IMR-90 (cell line): ENCODE data around the gene DAPK1. TPM values are rescaled to one million over a fixed set of nuclear protein-coding genes. Genes with fewer than 3 reads are reported as not detected.

Experiments used
- ATAC-seq: fragments of 200-7000 bp; cut with Tn5 transposase; 2 replicates; pipeline ENCODE4 v1.9.1; 2020; ENCODE audit warnings: low read depth, mild to moderate bottlenecking, moderate library complexity
- BruUV-seq: library from RNA; stranded (reverse); fragments of 400-500 nt; replicated peaks from 2 replicates; lab custom pipeline; 2021; lab: Mats Ljungman, UMichigan
- CTCF ChIA-PET: fragments of 300-600 bp; formaldehyde crosslinking; extraction: SDS; loops from one replicate; lab custom pipeline; 2021; ENCODE audit warnings: antibody characterized with exemption; lab: Yijun Ruan, JAX
- POLR2A ChIA-PET: fragments of 300-600 bp; sonication (Branson Sonifier 250); formaldehyde crosslinking; loops from one replicate; lab custom pipeline; 2022; ENCODE audit warnings: antibody characterized with exemption; ENCODE audit not compliant: unreplicated experiment; lab: Charles Lee
- DNase-seq: peaks from one replicate; pipeline ENCODE4 v3.0.0; 2013
- H2AFZ ChIP-seq: replicated peaks from 2 replicates; pipeline ENCODE3; 2013; ENCODE audit warnings: low read length, mild to moderate bottlenecking; ENCODE audit not compliant: poor library complexity
- H2AK5ac ChIP-seq: 2 replicates; pipeline ENCODE4 v1.6.1; 2013; ENCODE audit warnings: low read depth, low read length, inconsistent platforms
- H2AK9ac ChIP-seq: replicated peaks from 2 replicates; pipeline ENCODE3; 2013; ENCODE audit warnings: mild to moderate bottlenecking, low read depth, low read length, moderate library complexity; ENCODE audit not compliant: poor library complexity
- H2BK120ac ChIP-seq: 2 replicates; pipeline ENCODE4 v1.6.1; 2013; ENCODE audit warnings: low read depth, low read length, inconsistent platforms
- H2BK15ac ChIP-seq: 3 replicates; pipeline ENCODE4 v1.6.1; 2013; ENCODE audit warnings: low read depth, low read length, inconsistent platforms
- H2BK20ac ChIP-seq: 2 replicates; pipeline ENCODE4 v1.6.1; 2013; ENCODE audit warnings: low read depth, mild to moderate bottlenecking, inconsistent platforms, low read length, moderate library complexity
- H2BK5ac ChIP-seq: 2 replicates; pipeline ENCODE4 v1.6.1; 2013; ENCODE audit warnings: mild to moderate bottlenecking, low read depth, low read length, inconsistent platforms; ENCODE audit not compliant: poor library complexity, severe bottlenecking
- H3K14ac ChIP-seq: replicated peaks from 2 replicates; pipeline ENCODE4 v1.6.1; 2013; ENCODE audit warnings: low read depth, low read length, inconsistent platforms
- H3K18ac ChIP-seq: 2 replicates; pipeline ENCODE4 v1.6.1; 2013; ENCODE audit warnings: low read depth, low read length, control low read depth
- H3K23ac ChIP-seq: 2 replicates; pipeline ENCODE4 v1.6.1; 2013; ENCODE audit warnings: low read depth, low read length, inconsistent platforms
- H3K27ac ChIP-seq: 2 replicates; pipeline ENCODE4 v1.5.1; 2013; ENCODE audit warnings: mild to moderate bottlenecking, control low read depth, low read length; ENCODE audit not compliant: insufficient read depth
- H3K27me3 ChIP-seq: 2 replicates; pipeline ENCODE4 v1.6.1; 2013; ENCODE audit warnings: low read length; ENCODE audit not compliant: control insufficient read depth, insufficient read depth
- H3K36me3 ChIP-seq: 2 replicates; pipeline ENCODE4 v1.6.1; 2013; ENCODE audit warnings: low read length, mixed read lengths; ENCODE audit not compliant: control insufficient read depth, insufficient read depth
- H3K4ac ChIP-seq: 2 replicates; pipeline ENCODE4 v1.6.1; 2013; ENCODE audit warnings: low read depth, low read length, inconsistent platforms
- H3K4me1 ChIP-seq: 2 replicates; pipeline ENCODE4 v1.6.1; 2013; ENCODE audit warnings: low read length, mixed read lengths; ENCODE audit not compliant: control insufficient read depth, insufficient read depth
- H3K4me2 ChIP-seq: 2 replicates; pipeline ENCODE4 v1.6.1; 2013; ENCODE audit warnings: low read depth, mild to moderate bottlenecking, control low read depth, low read length, moderate library complexity
- H3K4me3 ChIP-seq: 2 replicates; pipeline ENCODE4 v1.5.1; 2013; ENCODE audit warnings: low read depth, mild to moderate bottlenecking, control low read depth, low read length, moderate library complexity; ENCODE audit not compliant: insufficient read depth
- H3K56ac ChIP-seq: 2 replicates; pipeline ENCODE4 v1.6.1; 2013; ENCODE audit warnings: low read length, inconsistent platforms; ENCODE audit not compliant: insufficient read depth; ENCODE audit errors: extremely low read depth
- H3K79me1 ChIP-seq, 2 experiments: 2 replicates each; pipeline ENCODE4 v1.6.1; 2013; ENCODE audit warnings: low read length in 2 of 2, inconsistent platforms in 1 of 2, low read depth in 1 of 2
- H3K9ac ChIP-seq: 2 replicates; pipeline ENCODE4 v1.6.1; 2013; ENCODE audit warnings: low read depth, low read length, control low read depth
- H3K9me1 ChIP-seq: 2 replicates; pipeline ENCODE4 v1.6.1; 2013; ENCODE audit warnings: low read length, inconsistent platforms; ENCODE audit not compliant: insufficient read depth
- H3K9me3 ChIP-seq: 2 replicates; pipeline ENCODE4 v1.6.1; 2013; ENCODE audit warnings: low read length; ENCODE audit not compliant: control insufficient read depth, insufficient read depth
- H4K20me1 ChIP-seq: 2 replicates; pipeline ENCODE4 v1.6.1; 2013; ENCODE audit warnings: low read length, inconsistent platforms; ENCODE audit not compliant: insufficient read depth
- H4K5ac ChIP-seq: 2 replicates; pipeline ENCODE4 v1.6.1; 2013; ENCODE audit warnings: mild to moderate bottlenecking, low read depth, low read length, control low read depth
- H4K8ac ChIP-seq, 2 experiments: 2 replicates each; pipeline ENCODE4 v1.6.1; 2013; ENCODE audit warnings: low read depth in 2 of 2, low read length in 2 of 2, control low read depth in 1 of 2, inconsistent platforms in 1 of 2
- H4K91ac ChIP-seq: 2 replicates; pipeline ENCODE4 v1.6.1; 2013; ENCODE audit warnings: low read depth, low read length, inconsistent platforms; ENCODE audit not compliant: insufficient read depth
- CTCF ChIP-seq: conservative IDR thresholded peaks from 2 replicates; pipeline ENCODE4 v1.5.1; 2012; ENCODE audit warnings: mild to moderate bottlenecking, low read depth, low read length, improper control_type of control experiment
- WGBS, 2 experiments: methylation state at CpG; one replicate each; pipeline versions ENCODE4 v1.1.5 to v1.1.7; 2013; ENCODE audit warnings: missing lambda C conversion rate in 2 of 2; ENCODE audit not compliant: insufficient read length in 1 of 2; ENCODE audit errors: extremely low coverage in 2 of 2; 5-methylcytosine and 5-hydroxymethylcytosine counted together
- dilution Hi-C: fragments of 300-500 bp; cut with HindIII; formaldehyde crosslinking; loops from one replicate; pipeline ENCODE4 v1.14.3; 2018; ENCODE audit warnings: low sequenced_read_pairs; ENCODE audit not compliant: unreplicated experiment
- in situ Hi-C: fragments of 300-500 bp; cut with MboI; formaldehyde crosslinking; loops from 3 replicates; pipeline ENCODE4 v1.14.3; 2019; ENCODE audit warnings: low sequenced_read_pairs, inconsistent platforms, mixed read lengths
- intact Hi-C: fragments of 100-400 bp; cut with micrococcal nuclease; formaldehyde crosslinking; loops from 2 replicates; pipeline ENCODE4 v1.10.0; 2022
- polyA plus RNA-seq, 3 experiments: library from polyadenylated mRNA; depleted of rRNA; stranded (reverse); fragments of >200 nt; gene quantifications; 2 replicates each; pipeline ENCODE4 v1.2.3, GENCODE V29; 2012; ENCODE audit warnings: low replicate concordance in 1 of 3
- total RNA-seq: library from RNA; depleted of rRNA; stranded (reverse); fragments of >200 nt; gene quantifications from 2 replicates; pipeline ENCODE4 v1.2.3, GENCODE V29; 2012

Gene DAPK1
- total and polyA plus RNA-seq, 2 of the 4 experiments (the other 2 are of a cell fraction), result under 0.01 to 0.03 TPM

GRCh38 chr9:87528969-87529368 lies 31.3 kb downstream of the DAPK1 start:
- H3K4me1 ChIP-seq, result no peaks in the 10 kb centered on the region
- H3K9me3 ChIP-seq, result no peaks in the 10 kb centered on the region
- ATAC-seq, result no peak
- no peak overlapping the region for H2BK20ac ChIP-seq
- H3K27ac ChIP-seq, result no peak overlapping the region
- no peak overlapping the region for H4K5ac ChIP-seq
- H3K18ac ChIP-seq, result no peak overlapping the region
- H3K4me2 ChIP-seq, result no peak overlapping the region
- H2BK15ac ChIP-seq, result no peak overlapping the region
- H3K9ac ChIP-seq, result no peak overlapping the region
- H3K27me3 ChIP-seq, result no peaks in the 10 kb centered on the region; the same call in 1 of the 2 replicates
- no peaks in the 10 kb centered on the region for H3K9me1 ChIP-seq
- WGBS, 2 experiments, result no CpG with 5 or more reads among the region's 6 CpGs
- H4K8ac ChIP-seq, result no peak overlapping the region
- no peak overlapping the region for H2AK9ac ChIP-seq
- no peak overlapping the region for H4K91ac ChIP-seq
- no peak overlapping the region for H3K23ac ChIP-seq
- H2BK120ac ChIP-seq, result no peak overlapping the region
- H3K14ac ChIP-seq, result no peak overlapping the region
- H3K4me3 ChIP-seq, result no peak overlapping the region
- CTCF ChIA-PET, result no interaction called here
- H4K20me1 ChIP-seq, result no peaks in the 10 kb centered on the region
- no peak overlapping the region for H2AFZ ChIP-seq
- H2BK5ac ChIP-seq, result no peak overlapping the region
- no peak overlapping the region for H3K4ac ChIP-seq
- POLR2A ChIA-PET, result no interaction called here
- H3K56ac ChIP-seq, result no peak overlapping the region
- DNase-seq, result no peak
- H3K79me1 ChIP-seq, result no peaks in the 10 kb centered on the region
- H3K36me3 ChIP-seq, result no peaks in the 10 kb centered on the region
- no peak overlapping the region for H2AK5ac ChIP-seq
- BruUV-seq, result no TSS peak
- intact Hi-C loops, result no loop called here
- dilution Hi-C loops, result no loop called here
- in situ Hi-C loops, result no loop called here
- TF ChIP-seq CTCF, result no peak
